Right cardiac atrium (tissue), 5 donors: ENCODE measurements around the gene KLK6. TPM values are rescaled to one million over a fixed set of nuclear protein-coding genes. Genes with fewer than 3 reads are reported as not detected.

ENCODE experiments used
- ATAC-seq, 2 donors: fragments of 200-7000 bp; cut with Tn5 transposase; one replicate each; pipeline versions ENCODE4 v1.8.0 to v1.9.1; 2020; ENCODE audit warnings: moderate library complexity in 2 of 2, mild to moderate bottlenecking in 1 of 2
- DNase-seq, 3 donors: peaks; one replicate each; pipeline ENCODE4 v3.0.0-alpha.2; 2020
- H3K27ac ChIP-seq: one replicate; pipeline ENCODE4 v1.5.1; 2013; ENCODE audit warnings: mild to moderate bottlenecking, low read length, control low read depth, moderate library complexity
- H3K27me3 ChIP-seq: one replicate; pipeline ENCODE4 v1.6.1; 2013; ENCODE audit not compliant: control insufficient read depth, insufficient read depth
- H3K4me1 ChIP-seq: one replicate; pipeline ENCODE4 v1.6.1; 2013; ENCODE audit warnings: low read length; ENCODE audit not compliant: control insufficient read depth, insufficient read depth
- H3K4me3 ChIP-seq: one replicate; pipeline ENCODE4 v1.5.1; 2013; ENCODE audit warnings: low read length, control low read depth
- H3K9me3 ChIP-seq: one replicate; pipeline ENCODE4 v1.6.1; 2013; ENCODE audit warnings: low read length; ENCODE audit not compliant: control insufficient read depth
- WGBS: extraction: QIAGEN DNeasy Blood & Tissue Kit; methylation state at CpG from one replicate; pipeline ENCODE4 v1.1.7; 2013; 5-methylcytosine and 5-hydroxymethylcytosine counted together
- intact Hi-C, 4 donors: fragments of 100-400 bp; cut with DNase I; formaldehyde crosslinking; loops; one replicate each; pipeline versions ENCODE4 v1.11.0 to v1.14.0; 2022 to 2023
- polyA plus RNA-seq: library from polyadenylated mRNA; stranded (reverse); fragments of 200-250 nt; gene quantifications from one replicate; pipeline ENCODE4 v1.2.3, GENCODE V29; 2013
- total RNA-seq, 4 donors: library from RNA; stranded (reverse); fragmentation: NEBNext Ultra II Directional; extraction: Animal tissue kit (Norgen Biotek cat#: 25700); gene quantifications; one replicate each; pipeline ENCODE4 v1.2.1, GENCODE V29; 2021
- donor health status: healthy with polysubstance abuse.
- donor health status: DM: no; HTN: yes; CAD: no.
- donor health status: DM: no; HTN: no; CAD: no.
- donor health status: DM: no; HTN: yes; CAD: no; lungs with severe emphysema.
- donor health status: DM: yes; HTN: yes; CAD: no.

Gene KLK6
- total and polyA plus RNA-seq, 5 donors = not detected

DNA sequence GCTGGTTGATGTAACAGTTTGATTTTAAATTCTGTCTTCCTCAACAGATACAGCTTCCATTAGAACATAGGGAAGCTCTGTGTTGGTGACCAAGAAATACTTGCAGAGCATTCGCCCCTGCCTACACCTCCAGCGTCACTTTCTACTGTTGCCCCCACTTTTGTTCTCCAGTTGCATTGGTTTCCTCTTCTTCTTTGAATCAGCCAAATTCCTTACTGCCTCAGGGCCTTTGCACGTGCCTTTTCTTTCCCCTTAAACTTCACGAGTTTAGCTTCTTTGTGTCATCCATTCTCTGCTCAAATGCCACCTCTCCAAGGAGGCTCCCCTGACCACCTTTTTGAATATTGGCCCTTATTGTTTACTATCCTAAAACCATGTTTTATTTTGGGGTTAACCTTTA is 22.3 kb downstream of the KLK6 start:
- H3K4me3 ChIP-seq = no peak overlapping the region
- no peak for ATAC-seq
- H3K27me3 ChIP-seq = no peaks in the 10 kb centered on the region

GRCh38 chr19:50944795-50945194 is 24.6 kb downstream of the KLK6 start:
- no peak overlapping the region for H3K4me3 ChIP-seq
- no peaks in the 10 kb centered on the region for H3K9me3 ChIP-seq
- no peak for DNase-seq
- no peak overlapping the region for H3K27ac ChIP-seq
- no peaks in the 10 kb centered on the region for H3K27me3 ChIP-seq
- H3K4me1 ChIP-seq = no peaks in the 10 kb centered on the region
- intact Hi-C loops = no loop called here
- 62% methylated on average over 4 of the region's 4 CpGs for WGBS
- ATAC-seq = no peak

More for the DNA sequence above, 22.3 kb downstream of the KLK6 start:
- intact Hi-C loops = no loop called here
- H3K9me3 ChIP-seq = no peaks in the 10 kb centered on the region
- 80% methylated on average over 4 of the region's 4 CpGs for WGBS
- H3K27ac ChIP-seq = no peak overlapping the region
- H3K4me1 ChIP-seq = no peaks in the 10 kb centered on the region
- no peak for DNase-seq

GRCh38 chr19:50943074-50943828 is 26.1 kb downstream of the KLK6 start:
- no peak overlapping the region for H3K27ac ChIP-seq
- H3K27me3 ChIP-seq = no peaks in the 10 kb centered on the region
- intact Hi-C loops = no loop called here
- DNase-seq = no peak
- H3K4me1 ChIP-seq = no peaks in the 10 kb centered on the region
- 82% methylated on average over 10 of the region's 10 CpGs for WGBS
- ATAC-seq = no peak
- H3K9me3 ChIP-seq = peaks cover 1% of the 10 kb centered on the region
- H3K4me3 ChIP-seq = no peak overlapping the region

GRCh38 chr19:50939596-50939995 is 29.8 kb downstream of the KLK6 start:
- intact Hi-C loops = loop anchor here in 2 of 4 donors (10.0 kb wide), 1 partner anchor 155 kb away; no protein-coding TSS in a partner anchor
- WGBS = 59% methylated on average over 2 of the region's 2 CpGs
- no peaks in the 10 kb centered on the region for H3K27me3 ChIP-seq
- no peak overlapping the region for H3K27ac ChIP-seq
- ATAC-seq (no peak), DNase-seq (no peak)
- peaks cover 1% of the 10 kb centered on the region for H3K9me3 ChIP-seq
- no peaks in the 10 kb centered on the region for H3K4me1 ChIP-seq
- no peak overlapping the region for H3K4me3 ChIP-seq

- no peaks in the 10 kb centered on the region for H3K27me3 ChIP-seq
- 78% methylated on average over 8 of the region's 8 CpGs for WGBS
- ATAC-seq = no peak
These were observed 35.8 kb downstream of the KLK6 start for GRCh38 chr19:50933640-50934039.

GRCh38 chr19:50932690-50933083 is 36.7 kb downstream of the KLK6 start:
- intact Hi-C loops = loop anchor here in 2 of 4 donors (10.0 kb wide), 1 partner anchor 162 kb away; no protein-coding TSS in a partner anchor
- Histone ChIP-seq H3K4me1 (no peaks in the 10 kb centered on the region), H3K9me3 (no peaks in the 10 kb centered on the region), H3K4me3 (no peak overlapping the region), H3K27me3 (no peaks in the 10 kb centered on the region), H3K27ac (no peak overlapping the region)
- ATAC-seq (no peak), DNase-seq (no peak)
- WGBS = 68% methylated on average over 4 of the region's 4 CpGs

More at GRCh38 chr19:50933640-50934039, 35.8 kb downstream of the KLK6 start:
- intact Hi-C loops = loop anchor here in 2 of 4 donors (10.0 kb wide), 1 partner anchor 161 kb away; no protein-coding TSS in a partner anchor
- Histone ChIP-seq H3K27ac (no peak overlapping the region), H3K4me1 (no peaks in the 10 kb centered on the region), H3K4me3 (no peak overlapping the region), H3K9me3 (no peaks in the 10 kb centered on the region)
- no peak for DNase-seq

DNA sequence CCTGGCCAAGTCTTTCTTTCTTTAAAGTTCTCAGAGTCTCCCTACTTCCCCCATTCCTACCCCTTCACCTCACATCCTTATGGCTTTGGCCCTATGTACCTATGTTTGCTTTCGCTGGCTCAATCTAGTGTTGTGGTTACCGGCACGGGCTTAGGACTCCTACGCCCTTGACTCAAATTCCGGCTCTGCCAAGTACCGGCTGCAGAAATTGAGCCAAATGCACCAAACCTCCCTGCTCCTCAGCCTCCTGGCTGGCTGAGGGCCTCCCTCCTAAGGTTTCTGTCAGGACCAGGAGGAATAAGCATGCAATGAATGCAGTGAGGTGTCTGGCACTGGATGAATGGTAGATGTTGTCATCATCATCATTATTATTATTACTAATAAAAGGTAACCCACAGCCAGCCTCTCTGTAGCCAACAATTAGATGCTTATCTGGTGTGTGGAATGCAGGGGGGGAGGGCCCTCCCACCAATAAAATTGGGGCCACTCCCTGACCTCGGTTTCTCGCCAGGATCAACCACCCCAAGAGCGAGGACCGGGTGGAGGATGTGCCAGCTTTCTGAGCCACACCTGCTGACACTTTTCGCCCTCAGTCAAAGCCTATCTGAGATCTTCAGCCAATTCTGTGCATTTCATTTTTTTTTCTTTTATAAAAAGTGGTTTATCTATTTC is 37.2 kb downstream of the KLK6 start:
- intact Hi-C loops = loop anchor here in 2 of 4 donors (10.0 kb wide), 1 partner anchor 163 kb away; no protein-coding TSS in a partner anchor
- Histone ChIP-seq H3K27me3 (no peaks in the 10 kb centered on the region), H3K27ac (no peak overlapping the region), H3K4me1 (no peaks in the 10 kb centered on the region), H3K9me3 (no peaks in the 10 kb centered on the region), H3K4me3 (no peak overlapping the region)
- 83% methylated on average over 11 of the region's 11 CpGs for WGBS
- DNase-seq (no peak), ATAC-seq (no peak)

DNA sequence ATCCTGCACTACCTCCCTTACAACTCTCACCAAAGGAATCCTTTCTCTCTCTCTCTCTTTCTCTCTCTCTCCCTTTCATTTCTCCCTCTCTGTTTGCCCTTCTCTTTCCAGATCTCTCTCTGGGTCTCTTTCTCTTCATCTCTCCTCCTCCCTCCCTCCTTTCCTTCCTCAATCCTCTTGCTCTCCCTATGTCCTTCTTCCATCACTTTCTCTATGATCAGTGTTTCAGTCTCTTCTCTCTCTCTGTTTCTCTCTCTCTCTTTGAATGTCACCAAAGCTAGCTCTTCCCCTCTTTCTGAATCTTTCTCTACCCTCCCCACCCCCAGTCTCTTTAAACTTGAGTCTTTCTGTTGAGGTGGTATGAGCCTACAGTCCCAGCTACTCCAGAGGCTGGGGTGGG is 38.4 kb downstream of the KLK6 start:
- DNase-seq (no peak), ATAC-seq (no peak)
- intact Hi-C loops = loop anchor here in 2 of 4 donors (10.0 kb wide), 1 partner anchor 164 kb away; no protein-coding TSS in a partner anchor
- H3K4me1 ChIP-seq = no peaks in the 10 kb centered on the region
- no peak overlapping the region for H3K4me3 ChIP-seq
- no peaks in the 10 kb centered on the region for H3K27me3 ChIP-seq
- no peak overlapping the region for H3K27ac ChIP-seq
- no peaks in the 10 kb centered on the region for H3K9me3 ChIP-seq

- H3K4me3 ChIP-seq = no peak overlapping the region
- H3K4me1 ChIP-seq = no peaks in the 10 kb centered on the region
- no peaks in the 10 kb centered on the region for H3K9me3 ChIP-seq
- H3K27me3 ChIP-seq = no peaks in the 10 kb centered on the region
- ATAC-seq (no peak), DNase-seq (no peak)
- 80% methylated on average over 5 of the region's 5 CpGs for WGBS
- no peak overlapping the region for H3K27ac ChIP-seq
- intact Hi-C loops = loop anchor here in 1 of 4 donors (10.0 kb wide), 1 partner anchor 166 kb away; no protein-coding TSS in a partner anchor
These were observed 40.6 kb downstream of the KLK6 start for GRCh38 chr19:50928831-50929230.

- DNase-seq = no peak
- intact Hi-C loops = loop anchor here in 1 of 4 donors (10.0 kb wide), 1 partner anchor 169 kb away; no protein-coding TSS in a partner anchor
- no peak for ATAC-seq
- Histone ChIP-seq H3K4me3 (no peak overlapping the region), H3K9me3 (no peaks in the 10 kb centered on the region), H3K27me3 (no peaks in the 10 kb centered on the region), H3K27ac (no peak overlapping the region), H3K4me1 (no peaks in the 10 kb centered on the region)
- WGBS = 75% methylated on average over 11 of the region's 11 CpGs
These were observed 43.2 kb downstream of the KLK6 start for GRCh38 chr19:50926144-50926543.

DNA sequence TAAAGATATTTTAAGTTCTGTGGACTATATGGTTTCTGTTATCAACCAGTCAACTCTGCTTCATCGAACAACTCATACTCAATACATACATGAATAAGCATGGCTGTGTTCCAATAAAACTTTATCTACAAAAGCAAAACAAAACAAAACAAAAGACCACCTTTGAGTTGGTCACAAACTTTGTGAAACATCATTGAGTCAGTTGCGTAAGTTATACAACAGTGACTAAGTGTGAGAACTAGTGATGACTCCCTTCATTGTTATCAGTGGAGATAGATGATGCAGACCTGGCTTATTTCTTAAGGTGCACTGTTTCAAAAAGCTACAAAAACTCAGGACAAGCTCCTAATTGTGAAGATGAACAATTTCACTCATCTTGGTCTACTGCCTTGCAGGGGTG is 43.7 kb downstream of the KLK6 start:
- Histone ChIP-seq H3K27ac (no peak overlapping the region), H3K9me3 (no peaks in the 10 kb centered on the region), H3K27me3 (no peaks in the 10 kb centered on the region), H3K4me1 (no peaks in the 10 kb centered on the region), H3K4me3 (no peak overlapping the region)
- DNase-seq (no peak), ATAC-seq (no peak)
- intact Hi-C loops = loop anchor here in 1 of 4 donors (10.0 kb wide), 1 partner anchor 169 kb away; no protein-coding TSS in a partner anchor
- 83% methylated on average over 2 of the region's 2 CpGs for WGBS
